ENCODE results near the gene RAB8A. TPM values are rescaled to one million over a fixed set of nuclear protein-coding genes. Genes with fewer than 3 reads are reported as not detected.

The RAB8A gene
- total and polyA plus RNA-seq, 2 experiments from 2014 or later = 53.1 to 59.5 TPM

DNA sequence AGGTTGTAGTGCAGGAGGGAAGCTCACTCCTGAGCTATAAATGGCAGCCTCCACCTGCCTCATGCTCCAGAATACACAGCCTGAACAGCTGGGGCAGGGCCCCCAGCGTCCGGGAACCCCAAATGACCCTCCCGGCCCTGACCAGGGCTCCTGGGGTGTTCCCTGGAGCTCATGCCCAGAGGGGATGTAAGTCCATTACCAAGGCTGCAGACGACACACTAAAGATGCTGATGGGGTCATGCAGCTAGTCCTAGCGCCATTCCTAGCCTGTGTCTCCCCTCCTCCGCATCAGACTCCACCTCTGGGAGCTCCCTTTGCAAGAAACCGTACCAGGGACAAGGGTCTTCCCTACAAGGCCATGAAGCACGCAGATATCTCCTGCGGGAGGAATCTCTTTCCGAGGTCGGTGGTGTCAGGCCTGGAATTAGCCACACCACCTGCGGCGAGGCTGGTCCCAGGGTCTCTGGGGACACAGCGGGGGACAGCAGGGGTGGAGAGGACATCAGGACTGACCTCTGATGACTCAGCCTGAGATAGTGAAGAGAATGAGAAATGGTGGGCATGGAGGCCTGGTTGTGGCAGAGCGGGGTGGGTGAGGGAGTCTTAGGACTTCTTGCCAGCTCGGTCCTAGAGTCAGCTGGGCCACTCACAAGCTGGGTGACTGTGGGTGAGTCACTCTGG lies 47.3 kb upstream of the RAB8A start (continued):
- TF ChIP-seq, protein P1, sequence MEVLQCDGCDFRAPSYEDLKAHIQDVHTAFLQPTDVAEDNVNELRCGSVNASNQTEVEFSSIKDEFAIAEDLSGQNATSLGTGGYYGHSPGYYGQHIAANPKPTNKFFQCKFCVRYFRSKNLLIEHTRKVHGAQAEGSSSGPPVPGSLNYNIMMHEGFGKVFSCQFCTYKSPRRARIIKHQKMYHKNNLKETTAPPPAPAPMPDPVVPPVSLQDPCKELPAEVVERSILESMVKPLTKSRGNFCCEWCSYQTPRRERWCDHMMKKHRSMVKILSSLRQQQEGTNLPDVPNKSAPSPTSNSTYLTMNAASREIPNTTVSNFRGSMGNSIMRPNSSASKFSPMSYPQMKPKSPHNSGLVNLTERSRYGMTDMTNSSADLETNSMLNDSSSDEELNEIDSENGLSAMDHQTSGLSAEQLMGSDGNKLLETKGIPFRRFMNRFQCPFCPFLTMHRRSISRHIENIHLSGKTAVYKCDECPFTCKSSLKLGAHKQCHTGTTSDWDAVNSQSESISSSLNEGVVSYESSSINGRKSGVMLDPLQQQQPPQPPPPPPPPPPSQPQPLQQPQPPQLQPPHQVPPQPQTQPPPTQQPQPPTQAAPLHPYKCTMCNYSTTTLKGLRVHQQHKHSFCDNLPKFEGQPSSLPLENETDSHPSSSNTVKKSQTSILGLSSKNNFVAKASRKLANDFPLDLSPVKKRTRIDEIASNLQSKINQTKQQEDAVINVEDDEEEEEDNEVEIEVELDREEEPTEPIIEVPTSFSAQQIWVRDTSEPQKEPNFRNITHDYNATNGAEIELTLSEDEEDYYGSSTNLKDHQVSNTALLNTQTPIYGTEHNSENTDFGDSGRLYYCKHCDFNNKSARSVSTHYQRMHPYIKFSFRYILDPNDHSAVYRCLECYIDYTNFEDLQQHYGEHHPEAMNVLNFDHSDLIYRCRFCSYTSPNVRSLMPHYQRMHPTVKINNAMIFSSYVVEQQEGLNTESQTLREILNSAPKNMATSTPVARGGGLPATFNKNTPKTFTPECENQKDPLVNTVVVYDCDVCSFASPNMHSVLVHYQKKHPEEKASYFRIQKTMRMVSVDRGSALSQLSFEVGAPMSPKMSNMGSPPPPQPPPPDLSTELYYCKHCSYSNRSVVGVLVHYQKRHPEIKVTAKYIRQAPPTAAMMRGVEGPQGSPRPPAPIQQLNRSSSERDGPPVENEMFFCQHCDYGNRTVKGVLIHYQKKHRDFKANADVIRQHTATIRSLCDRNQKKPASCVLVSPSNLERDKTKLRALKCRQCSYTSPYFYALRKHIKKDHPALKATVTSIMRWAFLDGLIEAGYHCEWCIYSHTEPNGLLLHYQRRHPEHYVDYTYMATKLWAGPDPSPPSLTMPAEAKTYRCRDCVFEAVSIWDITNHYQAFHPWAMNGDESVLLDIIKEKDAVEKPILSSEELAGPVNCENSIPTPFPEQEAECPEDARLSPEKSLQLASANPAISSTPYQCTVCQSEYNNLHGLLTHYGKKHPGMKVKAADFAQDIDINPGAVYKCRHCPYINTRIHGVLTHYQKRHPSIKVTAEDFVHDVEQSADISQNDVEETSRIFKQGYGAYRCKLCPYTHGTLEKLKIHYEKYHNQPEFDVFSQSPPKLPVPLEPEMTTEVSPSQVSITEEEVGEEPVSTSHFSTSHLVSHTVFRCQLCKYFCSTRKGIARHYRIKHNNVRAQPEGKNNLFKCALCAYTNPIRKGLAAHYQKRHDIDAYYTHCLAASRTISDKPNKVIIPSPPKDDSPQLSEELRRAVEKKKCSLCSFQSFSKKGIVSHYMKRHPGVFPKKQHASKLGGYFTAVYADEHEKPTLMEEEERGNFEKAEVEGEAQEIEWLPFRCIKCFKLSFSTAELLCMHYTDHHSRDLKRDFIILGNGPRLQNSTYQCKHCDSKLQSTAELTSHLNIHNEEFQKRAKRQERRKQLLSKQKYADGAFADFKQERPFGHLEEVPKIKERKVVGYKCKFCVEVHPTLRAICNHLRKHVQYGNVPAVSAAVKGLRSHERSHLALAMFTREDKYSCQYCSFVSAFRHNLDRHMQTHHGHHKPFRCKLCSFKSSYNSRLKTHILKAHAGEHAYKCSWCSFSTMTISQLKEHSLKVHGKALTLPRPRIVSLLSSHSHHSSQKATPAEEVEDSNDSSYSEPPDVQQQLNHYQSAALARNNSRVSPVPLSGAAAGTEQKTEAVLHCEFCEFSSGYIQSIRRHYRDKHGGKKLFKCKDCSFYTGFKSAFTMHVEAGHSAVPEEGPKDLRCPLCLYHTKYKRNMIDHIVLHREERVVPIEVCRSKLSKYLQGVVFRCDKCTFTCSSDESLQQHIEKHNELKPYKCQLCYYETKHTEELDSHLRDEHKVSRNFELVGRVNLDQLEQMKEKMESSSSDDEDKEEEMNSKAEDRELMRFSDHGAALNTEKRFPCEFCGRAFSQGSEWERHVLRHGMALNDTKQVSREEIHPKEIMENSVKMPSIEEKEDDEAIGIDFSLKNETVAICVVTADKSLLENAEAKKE (CRISPR knock-in tag; IDR thresholded peaks at IDR 0.05) = no peak
- TF ChIP-seq, protein P2, sequence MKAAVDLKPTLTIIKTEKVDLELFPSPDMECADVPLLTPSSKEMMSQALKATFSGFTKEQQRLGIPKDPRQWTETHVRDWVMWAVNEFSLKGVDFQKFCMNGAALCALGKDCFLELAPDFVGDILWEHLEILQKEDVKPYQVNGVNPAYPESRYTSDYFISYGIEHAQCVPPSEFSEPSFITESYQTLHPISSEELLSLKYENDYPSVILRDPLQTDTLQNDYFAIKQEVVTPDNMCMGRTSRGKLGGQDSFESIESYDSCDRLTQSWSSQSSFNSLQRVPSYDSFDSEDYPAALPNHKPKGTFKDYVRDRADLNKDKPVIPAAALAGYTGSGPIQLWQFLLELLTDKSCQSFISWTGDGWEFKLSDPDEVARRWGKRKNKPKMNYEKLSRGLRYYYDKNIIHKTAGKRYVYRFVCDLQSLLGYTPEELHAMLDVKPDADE (IDR thresholded peaks at IDR 0.05) = no peak
- no peak for TF ChIP-seq EZH2 (IDR thresholded peaks at IDR 0.05; ENCODE audit: low read depth, unreplicated experiment)
- no peak for TF ChIP-seq STAT1 (IDR thresholded peaks at IDR 0.05; ENCODE audit: unreplicated experiment)
- TF ChIP-seq POLR2AphosphoS5 (IDR thresholded peaks at IDR 0.05; ENCODE audit: low read depth) = no peak
- TF ChIP-seq, protein P3, sequence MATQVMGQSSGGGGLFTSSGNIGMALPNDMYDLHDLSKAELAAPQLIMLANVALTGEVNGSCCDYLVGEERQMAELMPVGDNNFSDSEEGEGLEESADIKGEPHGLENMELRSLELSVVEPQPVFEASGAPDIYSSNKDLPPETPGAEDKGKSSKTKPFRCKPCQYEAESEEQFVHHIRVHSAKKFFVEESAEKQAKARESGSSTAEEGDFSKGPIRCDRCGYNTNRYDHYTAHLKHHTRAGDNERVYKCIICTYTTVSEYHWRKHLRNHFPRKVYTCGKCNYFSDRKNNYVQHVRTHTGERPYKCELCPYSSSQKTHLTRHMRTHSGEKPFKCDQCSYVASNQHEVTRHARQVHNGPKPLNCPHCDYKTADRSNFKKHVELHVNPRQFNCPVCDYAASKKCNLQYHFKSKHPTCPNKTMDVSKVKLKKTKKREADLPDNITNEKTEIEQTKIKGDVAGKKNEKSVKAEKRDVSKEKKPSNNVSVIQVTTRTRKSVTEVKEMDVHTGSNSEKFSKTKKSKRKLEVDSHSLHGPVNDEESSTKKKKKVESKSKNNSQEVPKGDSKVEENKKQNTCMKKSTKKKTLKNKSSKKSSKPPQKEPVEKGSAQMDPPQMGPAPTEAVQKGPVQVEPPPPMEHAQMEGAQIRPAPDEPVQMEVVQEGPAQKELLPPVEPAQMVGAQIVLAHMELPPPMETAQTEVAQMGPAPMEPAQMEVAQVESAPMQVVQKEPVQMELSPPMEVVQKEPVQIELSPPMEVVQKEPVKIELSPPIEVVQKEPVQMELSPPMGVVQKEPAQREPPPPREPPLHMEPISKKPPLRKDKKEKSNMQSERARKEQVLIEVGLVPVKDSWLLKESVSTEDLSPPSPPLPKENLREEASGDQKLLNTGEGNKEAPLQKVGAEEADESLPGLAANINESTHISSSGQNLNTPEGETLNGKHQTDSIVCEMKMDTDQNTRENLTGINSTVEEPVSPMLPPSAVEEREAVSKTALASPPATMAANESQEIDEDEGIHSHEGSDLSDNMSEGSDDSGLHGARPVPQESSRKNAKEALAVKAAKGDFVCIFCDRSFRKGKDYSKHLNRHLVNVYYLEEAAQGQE (IDR thresholded peaks at IDR 0.05; ENCODE audit: unreplicated experiment) = no peak

Data from GM23338 (cell line).